Spleen (tissue), 11 donors: ENCODE measurements around the gene NDUFA7. TPM values are rescaled to one million over a fixed set of nuclear protein-coding genes. Genes with fewer than 3 reads are reported as not detected.

Experiments used
- DNase-seq: peaks from one replicate; pipeline ENCODE4 v3.0.0-alpha.2; 2020
- H3K27ac ChIP-seq, 8 donors: fragments of 200-600 bp; sonication (generic) in 7 of 8; 1 replicate in 4 of 8; 2 replicates in 4 of 8; pipeline versions ENCODE4 v1.5.0 to v1.8.0; 2016 to 2021; ENCODE audit warnings: inconsistent platforms in 4 of 8, mild to moderate bottlenecking in 4 of 8, moderate library complexity in 1 of 8
- H3K27me3 ChIP-seq, 7 donors: fragments of 200-600 bp; sonication (generic) in 6 of 7; replicated peaks in 1 of 7; 1 replicate in 4 of 7; 2 replicates in 3 of 7; pipeline versions ENCODE4 v1.5.0 to v1.8.0; 2016 to 2021; ENCODE audit warnings: inconsistent platforms in 3 of 7, mild to moderate bottlenecking in 1 of 7
- H3K36me3 ChIP-seq, 6 donors: fragments of 200-600 bp; sonication (generic) in 5 of 6; 1 replicate in 4 of 6; 2 replicates in 2 of 6; pipeline versions ENCODE4 v1.5.0 to v1.8.0; 2016 to 2021; ENCODE audit warnings: inconsistent platforms in 2 of 6
- H3K4me1 ChIP-seq, 6 donors: fragments of 200-600 bp; sonication (generic) in 5 of 6; 1 replicate in 3 of 6; 2 replicates in 3 of 6; pipeline versions ENCODE4 v1.5.0 to v1.8.0; 2016 to 2021; ENCODE audit warnings: inconsistent platforms in 3 of 6
- H3K4me3 ChIP-seq, 8 donors: fragments of 200-600 bp; sonication (generic) in 7 of 8; 1 replicate in 4 of 8; 2 replicates in 4 of 8; pipeline versions ENCODE4 v1.5.0 to v1.8.0; 2016 to 2021; ENCODE audit warnings: inconsistent platforms in 4 of 8, mild to moderate bottlenecking in 4 of 8, moderate library complexity in 2 of 8
- H3K9me3 ChIP-seq, 8 donors: fragments of 200-600 bp; sonication (generic) in 7 of 8; 1 replicate in 4 of 8; 2 replicates in 4 of 8; pipeline versions ENCODE4 v1.5.0 to v1.8.0; 2016 to 2021; ENCODE audit warnings: inconsistent platforms in 4 of 8
- CTCF ChIP-seq, 11 experiments: fragments of 200-600 bp in 7 of 11; fragments of 450-650 bp in 4 of 11; sonication (generic) in 4 of 11; IDR thresholded peaks in 8 of 11; conservative IDR thresholded peaks in 3 of 11; 1 replicate in 7 of 11; 2 replicates in 4 of 11; pipeline versions ENCODE4 v1.4.0 to v1.8.0; 2016 to 2021; ENCODE audit warnings: antibody characterized with exemption in 11 of 11, inconsistent platforms in 4 of 11, mild to moderate bottlenecking in 1 of 11
- POLR2A ChIP-seq, 3 donors: fragments of 450-650 bp; IDR thresholded peaks; one replicate each; pipeline ENCODE4 v1.5.1; 2017; ENCODE audit warnings: antibody characterized with exemption in 3 of 3, mild to moderate bottlenecking in 1 of 3
- POLR2AphosphoS5 ChIP-seq, 3 donors: sonication (generic); formaldehyde crosslinking; IDR thresholded peaks; one replicate each; pipeline ENCODE4 v1.5.1; 2017; ENCODE audit warnings: antibody characterized with exemption in 3 of 3
- WGBS, 5 donors: extraction: QIAGEN DNeasy Blood & Tissue Kit in 3 of 5; methylation state at CpG; one replicate each; pipeline versions ENCODE4 v1.1.5 to v1.1.7; 2013 to 2018; 5-methylcytosine and 5-hydroxymethylcytosine counted together
- intact Hi-C: fragments of 100-400 bp; cut with DNase I; formaldehyde crosslinking; loops from one replicate; pipeline ENCODE4 v1.15.0; 2023; ENCODE audit warnings: low total_unique reads
- polyA plus RNA-seq, 3 donors: library from polyadenylated mRNA; stranded (reverse); fragments of 200-250 nt; gene quantifications; one replicate each; pipeline ENCODE4 v1.2.1, GENCODE V29; 2013
- total RNA-seq, 7 donors: library from RNA; depleted of rRNA in 3 of 7; stranded (reverse); fragments of >200 nt in 3 of 7; fragmentation: NEBNext Ultra II Directional in 4 of 7; extraction: Animal tissue kit (Norgen Biotek cat#: 25700) in 4 of 7; gene quantifications; one replicate each; pipeline versions ENCODE4 v1.1.0 to v1.2.1, GENCODE V29; 2016 to 2021
- donor health status: healthy with polysubstance abuse.
- donor health status: DM: no; HTN: no; CAD: no; lungs with moderate emphysema.
- donor health status: DM: no; HTN: no; CAD: no.
- donor health status: Bipolar disorder and iron deficiency.
- donor health status: healthy.
- donor health status: DM: no; HTN: no; CAD: no.
- donor health status: DM: yes; HTN: yes; CAD: no.

Gene NDUFA7
- total and polyA plus RNA-seq, 10 donors = 14.6 to 131 (median 31.1) TPM

DNA sequence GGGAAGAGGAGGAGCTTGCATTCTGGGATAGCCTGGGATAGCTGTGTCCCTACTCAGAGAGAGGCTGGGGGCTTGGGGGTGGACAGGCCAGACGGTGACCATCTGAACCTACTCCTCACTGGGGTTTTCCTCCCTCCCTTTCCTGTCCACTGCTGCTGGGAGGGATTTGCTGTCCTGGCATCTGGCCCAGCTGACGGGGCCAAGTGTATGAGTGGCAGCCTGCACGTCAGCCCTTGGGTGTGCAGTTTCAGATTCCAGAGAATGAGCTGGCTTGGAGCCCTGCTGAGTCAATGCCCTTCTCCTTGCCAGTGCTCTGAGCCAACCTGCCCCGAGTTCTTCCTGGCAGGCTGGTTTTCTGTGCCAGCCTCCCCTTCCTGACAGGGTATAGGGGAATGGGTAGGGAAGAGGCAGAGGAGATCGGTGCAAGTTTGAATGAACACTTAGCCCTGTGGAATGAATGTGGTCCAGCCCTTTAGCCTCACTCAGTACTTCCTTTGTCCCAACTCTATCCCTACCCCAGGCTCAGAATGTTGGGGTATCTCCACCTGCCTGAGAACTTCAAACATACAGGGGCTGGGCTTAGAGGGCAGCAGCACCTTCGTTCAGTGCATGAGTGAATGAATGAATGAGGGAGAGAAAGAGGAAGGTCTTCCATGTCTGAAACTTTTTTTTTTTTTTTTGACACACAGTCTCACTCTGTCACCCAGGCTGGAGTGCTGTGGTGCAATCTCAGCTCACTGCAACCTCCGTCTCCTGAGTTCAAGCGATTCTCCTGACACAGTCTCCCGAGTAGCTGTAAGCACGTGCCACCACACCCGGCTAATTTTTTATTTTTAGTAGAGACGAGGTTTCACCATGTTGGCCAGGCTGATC, 41.0 kb upstream of the NDUFA7 start:
- peaks cover 12 to 61% (median 46%) of the 10 kb centered on the region in 6 donors for H3K4me1 ChIP-seq
- intact Hi-C loops = no loop called here
- peak; percentile 86 for DNase-seq
- TF ChIP-seq POLR2A (IDR thresholded peaks at IDR 0.05) (no peak), POLR2AphosphoS5 (IDR thresholded peaks at IDR 0.05) (peak; percentile 66 to 87 (median 82))
- no peaks in the 10 kb centered on the region for H3K9me3 ChIP-seq
- 40 to 52% (median 45%) methylated on average over 12 of the region's 12 CpGs for WGBS, 5 donors
- peaks cover 0 to 71% (median 21%) of the 10 kb centered on the region in 7 donors for H3K27me3 ChIP-seq
- H3K36me3 ChIP-seq = no peaks in the 10 kb centered on the region
- H3K27ac ChIP-seq = peak overlapping the region in 7 of 8 donors; percentile 19 to 76 (median 63)
- no peak overlapping the region for H3K4me3 ChIP-seq

DNA sequence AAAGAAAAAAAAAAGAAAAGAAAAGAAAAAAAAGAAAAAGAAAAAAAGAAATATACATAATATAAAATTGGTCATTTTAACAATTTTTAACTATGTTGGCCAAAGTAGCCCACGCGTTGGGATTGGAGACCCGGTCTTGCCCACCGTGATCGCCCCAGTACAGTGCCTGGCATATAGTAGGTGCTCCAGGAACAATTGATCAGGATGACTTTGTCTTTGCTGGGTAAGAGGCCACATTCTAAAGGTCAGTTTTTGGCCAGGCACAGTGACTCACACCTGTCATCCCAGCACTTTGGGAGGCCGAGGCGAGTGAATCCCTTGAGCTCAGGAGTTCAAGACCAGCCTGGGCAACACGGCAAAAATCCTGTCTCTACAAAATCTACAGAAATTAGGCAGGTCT, 39.0 kb upstream of the NDUFA7 start:
- 83 to 92% (median 90%) methylated on average over 7 to 8 of the region's 8 CpGs for WGBS, 5 donors
- TF ChIP-seq CTCF (IDR thresholded peaks at IDR 0.05 in 8 of 11, conservative IDR thresholded peaks at IDR 0.05 in 3 of 11) (no peak), POLR2A (IDR thresholded peaks at IDR 0.05) (no peak), POLR2AphosphoS5 (IDR thresholded peaks at IDR 0.05) (no peak)
- intact Hi-C loops = no loop called here

GRCh38 chr19:8358948-8359347, 37.8 kb upstream of the NDUFA7 start:
- Histone ChIP-seq H3K4me1 (peaks cover 12 to 48% (median 37%) of the 10 kb centered on the region in 6 donors), H3K27me3 (peaks cover 0 to 39% (median 5%) of the 10 kb centered on the region in 7 donors), H3K27ac (no peak overlapping the region), H3K4me3 (no peak overlapping the region), H3K9me3 (peaks cover 0 to 7% (median 0%) of the 10 kb centered on the region in 8 donors), H3K36me3 (no peaks in the 10 kb centered on the region)
- no peak for TF ChIP-seq POLR2AphosphoS5 (IDR thresholded peaks at IDR 0.05)
- no peak for TF ChIP-seq CTCF (IDR thresholded peaks at IDR 0.05 in 8 of 11, conservative IDR thresholded peaks at IDR 0.05 in 3 of 11)
- TF ChIP-seq POLR2A (IDR thresholded peaks at IDR 0.05) = no peak
- intact Hi-C loops = loop anchor here (10.0 kb wide), 2 partner anchors 46 to 156 kb away; partner anchors contain the start of gene ZNF414
- 88 to 95% (median 92%) methylated on average over 6 of the region's 6 CpGs for WGBS, 5 donors
- peak; percentile 10 for DNase-seq

More for the DNA sequence above, 39.0 kb upstream of the NDUFA7 start:
- H3K4me1 ChIP-seq = peaks cover 12 to 48% (median 37%) of the 10 kb centered on the region in 6 donors
- H3K4me3 ChIP-seq = no peak overlapping the region
- H3K36me3 ChIP-seq = no peaks in the 10 kb centered on the region
- H3K9me3 ChIP-seq = peaks cover 0 to 7% (median 0%) of the 10 kb centered on the region in 8 donors
- peak; percentile 41 for DNase-seq
- H3K27ac ChIP-seq = no peak overlapping the region
- peaks cover 0 to 51% (median 18%) of the 10 kb centered on the region in 7 donors for H3K27me3 ChIP-seq

DNA sequence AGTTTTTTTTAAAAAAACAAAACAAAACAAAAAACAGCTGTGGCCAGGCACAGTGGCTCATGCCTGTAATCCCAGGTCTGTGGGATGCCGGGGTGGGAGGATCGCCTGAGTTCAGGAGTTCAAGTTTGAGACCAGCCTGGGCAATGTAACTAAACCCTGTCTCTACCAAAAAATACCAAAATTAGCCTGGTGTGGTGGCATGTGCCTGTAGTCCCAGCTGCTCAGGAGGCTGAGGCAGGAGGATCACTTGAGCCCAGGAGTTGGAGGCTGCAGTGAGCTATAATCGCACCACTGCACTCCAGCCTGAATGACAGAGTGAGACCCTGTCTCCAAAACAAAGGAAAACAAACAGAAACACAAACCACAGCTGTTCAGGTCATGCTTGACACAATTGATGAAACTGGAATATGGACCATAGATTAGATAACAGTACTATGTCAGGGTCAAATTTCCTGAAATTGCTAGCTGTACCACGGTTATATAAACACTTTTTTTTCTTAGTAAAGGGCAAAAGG, 35.9 kb upstream of the NDUFA7 start:
- Histone ChIP-seq H3K36me3 (no peaks in the 10 kb centered on the region), H3K4me1 (peaks cover 0 to 47% (median 28%) of the 10 kb centered on the region in 6 donors), H3K9me3 (peaks cover 0 to 7% (median 0%) of the 10 kb centered on the region in 8 donors), H3K27ac (no peak overlapping the region), H3K4me3 (no peak overlapping the region), H3K27me3 (peaks cover 0 to 37% (median 0%) of the 10 kb centered on the region in 7 donors)
- intact Hi-C loops = loop anchor here (10.0 kb wide), 2 partner anchors 48 to 158 kb away; partner anchors contain the start of gene ZNF414
- TF ChIP-seq POLR2A (IDR thresholded peaks at IDR 0.05) (no peak), CTCF (IDR thresholded peaks at IDR 0.05 in 8 of 11, conservative IDR thresholded peaks at IDR 0.05 in 3 of 11) (no peak)
- no peak for DNase-seq
- 73 to 78% (median 77%) methylated on average over 4 of the region's 4 CpGs for WGBS, 5 donors
